HuH-7 (cell line): ENCODE measurements around the gene IER3.

Experiments used
- DNase-seq: peaks from one replicate; pipeline ENCODE4 v3.0.0; 2011; ENCODE audit warnings: low spot score

Gene IER3

GRCh38 chr6:30747902-30748769 is 3.8 kb upstream of the IER3 start:
- DNase-seq, result no peak

DNA sequence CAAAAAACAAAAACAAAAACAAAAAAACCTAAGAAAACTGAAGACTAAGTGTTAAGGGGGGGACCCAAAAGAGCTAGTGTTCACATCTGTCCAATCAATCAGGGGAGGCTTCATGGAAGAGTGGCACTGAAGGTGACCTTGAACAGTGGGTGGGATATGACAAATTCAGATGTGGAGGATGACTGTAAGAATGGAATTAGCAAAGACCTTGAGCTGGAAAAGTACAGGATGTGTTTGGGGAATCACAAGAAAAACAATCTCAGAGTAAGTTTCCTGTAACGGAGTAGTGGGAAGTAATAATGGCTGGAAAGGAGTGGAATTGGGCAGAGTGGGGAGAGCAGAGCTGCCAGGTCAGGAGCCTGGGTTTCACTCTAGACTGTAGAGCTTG is 2.9 kb upstream of the IER3 start:
- DNase-seq, result no peak

- DNase-seq, result no peak
Observed at GRCh38 chr6:30743099-30744053, 971 bp downstream of the IER3 start.

DNA sequence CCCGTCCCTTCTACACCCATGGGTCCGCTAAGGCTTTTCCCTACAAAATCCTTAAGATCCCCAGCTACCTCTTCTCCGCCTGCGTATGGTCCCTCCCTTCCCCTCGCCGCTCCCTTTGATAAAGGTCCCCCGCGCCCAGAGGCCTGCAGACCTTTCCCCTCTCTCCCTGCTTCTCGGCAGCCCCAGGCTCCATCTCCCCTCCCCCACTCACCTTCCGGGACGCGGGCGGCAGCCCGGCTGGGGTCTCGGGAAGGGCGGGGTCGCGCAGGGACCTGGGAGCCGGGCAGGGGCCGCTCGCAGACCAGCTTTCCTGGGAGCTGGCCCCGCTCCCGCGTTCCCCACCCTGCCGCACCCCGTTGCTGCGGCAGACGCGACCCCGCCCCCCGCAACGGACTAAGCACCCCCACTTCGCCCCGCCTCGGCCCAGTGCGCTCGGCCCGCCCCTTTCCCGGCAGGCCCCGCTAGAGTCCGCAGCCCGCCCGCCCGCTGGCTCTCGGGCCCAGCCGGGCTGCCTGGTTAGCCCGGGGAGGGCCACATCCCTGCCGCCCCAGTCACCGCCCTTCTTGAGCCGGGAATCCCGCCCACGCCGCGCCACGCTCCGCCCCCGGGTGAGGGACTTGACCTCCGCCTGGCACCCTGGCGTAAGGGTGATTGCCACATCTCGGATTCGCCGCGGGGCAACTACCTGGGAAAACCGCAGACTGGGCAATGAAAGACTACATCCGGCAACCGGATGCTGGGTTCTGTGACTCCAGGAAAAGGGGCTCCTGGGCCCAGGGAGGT is 1.8 kb downstream of the IER3 start, which contains the start of gene FLOT1:
Gene FLOT1, minus strand, starts transcription at position 372 of the 783 bp plus-strand sequence. CDS start 498 bp downstream, outside the sequence.
- peak; percentile 84 for DNase-seq

- no peak for DNase-seq
Observed at GRCh38 chr6:30741789-30742315, 2.5 kb downstream of the IER3 start.

DNA sequence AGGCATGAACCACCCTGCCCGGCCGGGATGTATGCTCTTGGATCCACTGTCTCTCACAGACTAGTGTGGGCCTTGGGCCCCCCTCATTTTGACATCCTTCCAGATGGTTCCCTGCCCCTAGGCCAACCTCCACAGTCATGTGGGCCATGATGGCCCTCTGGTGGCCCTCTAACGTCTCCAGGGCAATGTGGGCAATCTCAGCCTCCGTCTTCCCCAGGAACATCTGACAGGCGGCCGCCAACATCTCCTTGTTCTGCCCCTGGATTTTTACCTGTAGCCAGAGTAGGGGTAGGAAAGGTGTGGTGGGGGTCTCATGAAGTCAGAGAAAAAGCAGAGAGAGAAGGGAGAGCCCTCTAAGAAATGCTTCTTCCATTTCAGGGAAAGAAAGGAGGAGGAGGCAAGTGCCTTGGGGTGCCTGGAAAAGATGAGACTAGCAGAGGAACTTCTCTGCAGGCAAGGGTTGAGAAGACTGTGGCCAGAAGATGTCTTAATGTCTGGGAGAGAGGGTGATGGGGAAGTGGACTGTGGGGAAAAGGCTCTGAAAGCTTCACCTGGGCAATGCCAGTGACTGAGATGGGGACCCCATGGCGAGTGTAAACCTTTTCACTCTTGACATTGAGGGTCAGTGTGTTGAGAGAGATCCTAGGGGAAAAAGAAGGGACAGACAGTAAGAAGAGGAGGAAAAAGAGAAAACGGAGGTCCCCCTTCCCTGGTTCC is 3.1 kb downstream of the IER3 start:
- DNase-seq, result no peak

DNA sequence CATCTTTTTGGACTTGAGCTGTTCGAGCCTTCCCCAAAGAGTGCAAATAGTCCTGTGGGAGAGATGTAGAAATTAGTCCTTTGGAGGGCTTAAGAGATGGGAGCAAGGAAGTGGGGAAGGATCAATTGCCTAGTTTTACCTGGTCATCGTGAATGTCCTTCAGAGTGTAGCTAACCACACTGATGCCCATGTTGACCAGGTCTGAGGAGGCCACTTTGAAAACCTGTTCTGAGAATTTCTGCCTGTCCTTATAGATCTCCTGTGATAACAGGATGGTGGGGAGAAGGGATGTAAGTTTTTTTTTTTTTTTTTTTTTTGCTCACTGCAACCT is 3.8 kb downstream of the IER3 start:
- DNase-seq, result no peak

GRCh38 chr6:30738532-30738931 is 5.8 kb downstream of the IER3 start:
- no peak for DNase-seq

- DNase-seq, result no peak
Observed at GRCh38 chr6:30735668-30736314, 8.6 kb downstream of the IER3 start.

- no peak for DNase-seq
Observed at GRCh38 chr6:30732237-30732943, 12.0 kb downstream of the IER3 start.

GRCh38 chr6:30730601-30731435 is 13.5 kb downstream of the IER3 start:
- peak; percentile 71 for DNase-seq

GRCh38 chr6:30727920-30728553 is 16.3 kb downstream of the IER3 start:
- DNase-seq, result no peak

DNA sequence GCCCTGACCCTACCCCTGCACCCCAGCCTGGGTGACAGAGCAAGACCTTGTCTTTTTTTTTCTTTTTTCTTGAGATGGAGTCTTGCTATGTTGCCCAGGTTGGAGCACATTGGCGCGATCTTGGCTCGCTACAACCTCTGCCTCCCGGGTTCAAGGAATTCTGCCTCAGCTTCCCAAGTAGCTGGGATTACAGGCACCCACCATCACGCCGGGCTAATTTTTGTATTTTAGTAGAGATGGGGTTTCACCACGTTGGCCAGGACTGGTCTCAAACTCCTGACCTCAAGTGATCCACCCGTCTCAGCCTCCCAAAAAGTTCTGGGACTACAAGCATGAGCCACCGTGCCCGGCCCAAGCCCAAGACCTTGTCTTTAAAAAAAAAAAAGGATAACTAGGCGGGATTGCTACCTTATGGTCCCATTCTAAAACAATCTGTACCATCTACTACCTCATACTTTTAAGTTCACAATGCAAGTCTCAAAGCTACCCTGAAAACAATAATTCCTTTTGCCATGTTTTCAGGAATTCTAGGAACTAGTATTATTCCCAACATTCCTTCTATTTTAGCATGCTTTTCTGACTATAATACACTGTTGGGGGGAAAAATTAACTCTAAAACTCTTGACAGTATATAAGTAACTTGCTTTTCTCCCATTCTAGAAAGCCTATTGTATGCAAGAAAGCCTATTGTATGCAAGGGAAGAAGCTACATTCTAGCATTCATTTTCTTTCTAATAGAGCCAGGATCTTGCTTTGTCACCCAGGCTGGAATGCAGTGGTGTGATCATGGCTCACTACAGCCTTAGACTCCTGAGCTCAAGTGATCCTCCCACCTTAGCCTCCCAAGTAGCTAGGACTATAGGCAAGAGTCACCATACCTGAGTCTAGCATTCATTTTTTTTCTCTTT is 17.6 kb downstream of the IER3 start:
- DNase-seq, result no peak

DNA sequence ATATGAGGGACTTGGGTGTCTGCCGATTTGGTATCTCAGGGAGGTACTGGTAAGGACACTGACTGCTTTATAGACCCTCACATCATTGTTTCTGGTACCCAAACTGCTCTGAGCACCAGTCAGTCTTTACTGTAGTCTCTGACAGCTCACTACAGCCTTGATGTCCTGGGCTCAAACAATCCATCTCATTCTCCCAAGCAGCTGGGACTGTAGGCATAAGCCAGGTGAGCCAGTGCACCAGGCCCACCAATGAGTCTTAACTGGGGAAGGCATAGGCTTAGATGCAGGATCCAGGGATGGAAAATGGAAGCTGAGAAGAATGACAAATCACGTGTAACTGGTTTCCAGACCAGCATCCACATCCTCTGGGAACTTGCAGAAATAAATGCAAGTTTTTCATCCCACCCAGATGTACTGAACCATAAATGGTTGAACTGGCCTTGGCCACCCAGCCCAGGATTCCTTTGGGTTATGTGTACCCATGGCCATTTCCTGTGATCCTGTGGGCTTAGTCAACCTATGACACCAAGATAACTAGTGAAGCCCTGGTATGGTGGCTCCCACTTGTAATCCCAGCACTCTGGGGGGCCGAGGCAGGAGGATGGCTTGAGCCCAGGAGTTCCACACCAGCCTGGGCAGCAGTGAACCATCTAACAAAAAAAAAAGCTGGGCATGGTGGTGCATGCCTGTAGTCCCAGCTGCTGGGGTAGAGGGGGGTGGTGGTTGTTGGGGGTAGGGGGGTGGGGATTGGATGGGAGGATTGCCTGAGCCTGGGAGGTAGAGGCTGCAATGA is 18.4 kb downstream of the IER3 start:
- no peak for DNase-seq

DNA sequence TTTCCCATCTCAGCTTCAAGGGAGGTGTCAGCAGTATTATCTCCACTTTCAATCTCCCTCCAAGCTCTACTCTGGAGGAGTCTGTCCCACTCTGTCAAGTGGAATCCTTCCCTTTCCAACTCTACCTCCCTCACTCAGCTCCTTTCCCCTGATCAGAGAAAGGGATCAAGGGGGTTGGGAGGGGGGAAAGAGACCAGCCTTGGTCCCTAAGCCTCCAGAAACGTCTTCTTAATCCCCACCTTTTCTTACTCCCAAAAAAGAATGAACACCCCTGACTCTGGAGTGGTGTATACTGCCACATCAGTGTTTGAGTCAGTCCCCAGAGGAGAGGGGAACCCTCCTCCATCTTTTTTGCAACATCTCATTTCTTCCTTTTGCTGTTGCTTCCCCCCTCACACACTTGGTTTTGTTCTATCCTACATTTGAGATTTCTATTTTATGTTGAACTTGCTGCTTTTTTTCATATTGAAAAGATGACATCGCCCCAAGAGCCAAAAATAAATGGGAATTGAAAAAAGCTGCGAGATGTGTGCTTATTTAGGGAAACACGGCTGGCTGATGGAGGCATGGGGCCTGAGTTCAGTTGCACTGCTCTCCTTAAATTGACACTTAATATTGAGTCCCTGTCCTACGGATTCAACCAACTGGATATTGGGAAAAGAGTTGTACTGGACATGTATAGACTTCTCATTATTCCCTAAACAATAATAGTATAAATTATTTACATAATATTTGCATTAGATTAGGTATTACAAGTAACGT is 19.3 kb downstream of the IER3 start:
- DNase-seq, result no peak
